A549 (cell line): ENCODE data around the gene SOX13.

ENCODE experiments used
- CHD4 ChIP-seq: fragments of 200-600 bp; sonication (generic); IDR thresholded peaks from 2 replicates; pipeline ENCODE4 v1.6.1; 2016; ENCODE audit warnings: antibody characterized with exemption, mild to moderate bottlenecking, borderline replicate concordance
- KDM1A ChIP-seq: fragments of 200-600 bp; sonication (generic); IDR thresholded peaks from 2 replicates; pipeline ENCODE4 v1.6.1; 2016; ENCODE audit warnings: low read depth, mild to moderate bottlenecking
- ZNF302 ChIP-seq: fragments of 250-450 bp; sonication (Bioruptor Pico); IDR thresholded peaks from 2 replicates; pipeline ENCODE4 v1.9.0; 2021; ENCODE audit warnings: inconsistent platforms, mild to moderate bottlenecking, moderate library complexity
- TF ChIP-seq, protein P1 (sequence below): fragments of >200 bp; sonication (Bioruptor Twin); formaldehyde crosslinking; IDR thresholded peaks from 3 replicates; pipeline ENCODE4 v1.5.1; 2016
- TF ChIP-seq, protein P2 (sequence below): IDR thresholded peaks from 2 replicates; pipeline ENCODE4 v1.6.1; 2012

DNA sequence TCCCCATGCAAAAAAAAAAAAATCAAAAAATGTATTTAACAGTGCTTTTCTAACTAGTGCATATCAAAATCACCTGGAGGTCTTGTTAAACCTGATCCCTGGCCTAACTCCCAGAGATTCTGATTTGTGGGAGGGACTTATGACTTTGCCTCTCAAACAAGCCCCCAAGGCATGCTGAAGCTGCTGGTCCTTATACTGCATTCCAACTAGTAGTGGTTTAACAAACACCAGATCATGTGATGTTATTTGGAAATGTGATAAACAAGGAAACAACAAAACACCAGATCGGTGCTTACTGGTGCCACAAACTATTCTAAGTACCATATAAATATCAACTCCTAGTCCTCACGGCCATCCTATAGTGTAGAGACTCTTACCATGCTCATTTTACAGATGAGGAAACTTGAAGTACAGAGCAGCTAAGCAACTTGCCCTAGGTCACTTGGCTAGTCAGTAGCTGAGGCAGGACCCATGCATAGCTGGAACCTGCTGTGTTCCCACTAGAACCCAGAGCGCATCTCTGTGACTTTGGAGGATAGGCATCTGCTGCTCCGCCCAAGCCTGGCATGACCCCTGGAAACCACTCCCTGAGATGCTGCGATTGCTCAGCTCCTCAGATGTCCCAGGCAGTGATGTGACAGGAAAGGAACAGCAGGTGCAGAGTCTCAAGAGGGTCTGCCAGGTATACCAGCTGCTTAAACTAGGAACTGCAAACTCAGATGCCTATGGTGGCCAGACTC is 38.1 kb downstream of the SOX13 start:
- TF ChIP-seq, protein P1, sequence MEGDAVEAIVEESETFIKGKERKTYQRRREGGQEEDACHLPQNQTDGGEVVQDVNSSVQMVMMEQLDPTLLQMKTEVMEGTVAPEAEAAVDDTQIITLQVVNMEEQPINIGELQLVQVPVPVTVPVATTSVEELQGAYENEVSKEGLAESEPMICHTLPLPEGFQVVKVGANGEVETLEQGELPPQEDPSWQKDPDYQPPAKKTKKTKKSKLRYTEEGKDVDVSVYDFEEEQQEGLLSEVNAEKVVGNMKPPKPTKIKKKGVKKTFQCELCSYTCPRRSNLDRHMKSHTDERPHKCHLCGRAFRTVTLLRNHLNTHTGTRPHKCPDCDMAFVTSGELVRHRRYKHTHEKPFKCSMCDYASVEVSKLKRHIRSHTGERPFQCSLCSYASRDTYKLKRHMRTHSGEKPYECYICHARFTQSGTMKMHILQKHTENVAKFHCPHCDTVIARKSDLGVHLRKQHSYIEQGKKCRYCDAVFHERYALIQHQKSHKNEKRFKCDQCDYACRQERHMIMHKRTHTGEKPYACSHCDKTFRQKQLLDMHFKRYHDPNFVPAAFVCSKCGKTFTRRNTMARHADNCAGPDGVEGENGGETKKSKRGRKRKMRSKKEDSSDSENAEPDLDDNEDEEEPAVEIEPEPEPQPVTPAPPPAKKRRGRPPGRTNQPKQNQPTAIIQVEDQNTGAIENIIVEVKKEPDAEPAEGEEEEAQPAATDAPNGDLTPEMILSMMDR = no peak
- TF ChIP-seq, protein P2, sequence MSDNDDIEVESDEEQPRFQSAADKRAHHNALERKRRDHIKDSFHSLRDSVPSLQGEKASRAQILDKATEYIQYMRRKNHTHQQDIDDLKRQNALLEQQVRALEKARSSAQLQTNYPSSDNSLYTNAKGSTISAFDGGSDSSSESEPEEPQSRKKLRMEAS = no peak
- no peak for TF ChIP-seq KDM1A
- no peak for TF ChIP-seq CHD4
- no peak for TF ChIP-seq ZNF302 (CRISPR knock-in tag)
